SH-SY5Y (cell line): ENCODE data around the gene GAB2.

Experiments
- GATA2 ChIP-seq: IDR thresholded peaks from 2 replicates; pipeline ENCODE4 v1.6.1; 2011; ENCODE audit warnings: mild to moderate bottlenecking, low read depth, low read length
- GATA3 ChIP-seq: IDR thresholded peaks from 2 replicates; pipeline ENCODE4 v1.6.1; 2011; ENCODE audit warnings: low read depth, mild to moderate bottlenecking, low read length, moderate library complexity

Gene GAB2

GRCh38 chr11:78262238-78262637 is 155.4 kb downstream of the GAB2 start:
- TF ChIP-seq GATA3: no peak
- no peak for TF ChIP-seq GATA2

- TF ChIP-seq GATA2: 0 out of 2 replicates have a peak, but pooled peaks have one; percentile 27
- TF ChIP-seq GATA3: no peak
Measured at GRCh38 chr11:78261828-78262227, 155.8 kb downstream of the GAB2 start.

GRCh38 chr11:78261367-78261766 is 156.3 kb downstream of the GAB2 start:
- TF ChIP-seq GATA2: no peak

DNA sequence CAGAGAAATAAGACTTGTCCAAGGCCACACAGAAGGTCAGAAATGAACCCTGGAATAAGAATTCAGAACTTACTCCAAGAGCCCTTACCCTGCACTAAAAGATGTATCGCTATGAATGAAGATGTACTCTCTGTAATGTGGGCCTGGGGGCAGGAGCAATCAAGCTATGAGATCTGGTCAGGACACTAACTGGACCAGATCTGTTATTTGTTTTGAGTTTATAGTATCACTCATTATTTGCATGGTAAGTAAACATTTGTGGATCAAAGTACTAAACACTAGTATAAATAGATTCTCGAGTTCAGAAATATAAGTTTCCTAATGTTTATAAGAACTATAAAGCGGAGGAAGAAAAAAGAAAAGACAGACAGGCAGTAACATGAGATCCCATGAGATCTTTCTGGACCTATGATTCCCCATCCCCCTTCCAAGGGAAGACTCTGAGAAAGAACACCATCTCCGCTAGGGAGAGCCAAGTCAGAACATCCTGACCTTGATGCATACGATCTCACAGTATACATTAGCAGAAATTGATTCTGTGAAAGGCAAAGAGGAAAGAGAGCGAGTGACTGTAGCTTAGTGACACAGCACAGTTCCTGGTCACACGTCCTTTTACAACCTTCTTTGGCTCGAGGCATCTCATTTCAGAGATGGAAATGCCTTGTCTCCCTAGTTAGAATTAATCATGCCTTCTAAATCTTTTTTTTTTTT is 157.7 kb downstream of the GAB2 start:
- no peak for TF ChIP-seq GATA3
- TF ChIP-seq GATA2: no peak

GRCh38 chr11:78257654-78258053 is 160.0 kb downstream of the GAB2 start:
- TF ChIP-seq GATA2: no peak
- no peak for TF ChIP-seq GATA3

- TF ChIP-seq GATA2 (no peak), GATA3 (no peak)
Measured at GRCh38 chr11:78256962-78257361, 160.7 kb downstream of the GAB2 start.

- TF ChIP-seq GATA2 (no peak), GATA3 (no peak)
Measured at GRCh38 chr11:78255919-78256318, 161.7 kb downstream of the GAB2 start.

DNA sequence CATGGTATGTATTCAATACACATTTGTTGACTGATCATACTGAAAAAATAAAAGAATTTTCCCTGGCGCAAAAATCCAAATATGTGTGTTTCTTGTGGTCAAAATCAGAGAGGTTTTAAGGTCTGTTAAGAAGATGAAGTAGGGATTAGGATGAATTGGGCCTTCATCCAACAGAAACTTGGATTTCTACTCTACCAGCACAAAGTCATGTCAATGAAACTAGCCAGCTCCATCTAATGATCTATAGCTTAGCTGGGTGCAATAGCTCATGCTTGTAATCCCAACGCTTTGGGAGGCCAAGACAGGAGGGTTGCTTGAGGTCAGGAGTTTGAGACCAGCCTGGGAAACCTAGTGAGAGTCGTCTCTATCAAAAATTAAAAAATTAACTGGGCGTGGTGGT is 163.4 kb downstream of the GAB2 start:
- TF ChIP-seq GATA2 (no peak), GATA3 (no peak)

- TF ChIP-seq GATA2 (no peak), GATA3 (no peak)
Measured at GRCh38 chr11:78253797-78254196, 163.8 kb downstream of the GAB2 start.

GRCh38 chr11:78251083-78251775 is 166.4 kb downstream of the GAB2 start:
- no peak for TF ChIP-seq GATA2
- TF ChIP-seq GATA3: no peak

DNA sequence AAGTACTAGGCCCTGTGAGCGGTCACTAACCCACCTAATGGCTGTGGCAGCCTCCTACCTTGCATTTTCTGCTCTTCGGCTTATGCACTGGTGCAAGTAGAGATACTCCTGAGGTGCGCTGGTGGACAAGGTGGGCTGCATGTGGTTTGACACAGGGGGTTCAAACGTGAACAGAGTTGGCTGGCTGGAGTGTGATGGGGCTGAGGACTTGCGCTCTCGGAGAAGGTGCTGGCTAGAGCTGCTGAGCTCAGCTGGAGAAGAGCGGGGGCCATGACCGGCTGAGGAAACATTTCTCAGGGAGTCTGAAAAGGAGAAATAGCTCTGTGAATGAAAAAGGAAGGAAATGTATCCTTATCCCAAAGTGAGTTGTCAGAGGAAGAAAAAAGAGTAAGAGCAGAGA is 167.5 kb downstream of the GAB2 start:
- TF ChIP-seq GATA3 (no peak), GATA2 (no peak)

DNA sequence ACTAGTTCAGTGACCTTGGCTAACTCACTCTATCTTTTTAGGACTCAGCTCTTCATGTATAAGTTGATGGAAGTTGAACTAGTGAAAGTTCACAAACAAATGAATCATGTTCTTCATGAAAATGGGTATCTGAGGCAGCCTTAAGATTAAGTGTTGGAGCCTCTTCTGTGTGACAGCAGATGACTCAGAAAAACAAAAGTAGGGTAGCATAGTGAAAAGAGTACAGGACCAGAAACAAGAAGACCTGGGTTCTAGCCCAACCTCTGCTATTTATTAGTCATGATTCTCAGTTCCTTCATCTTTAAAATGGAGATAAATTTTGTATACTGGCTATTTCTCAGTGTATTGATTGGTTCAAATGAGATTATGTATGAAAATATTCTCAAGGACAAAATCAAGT is 168.7 kb downstream of the GAB2 start:
- no peak for TF ChIP-seq GATA3
- no peak for TF ChIP-seq GATA2

DNA sequence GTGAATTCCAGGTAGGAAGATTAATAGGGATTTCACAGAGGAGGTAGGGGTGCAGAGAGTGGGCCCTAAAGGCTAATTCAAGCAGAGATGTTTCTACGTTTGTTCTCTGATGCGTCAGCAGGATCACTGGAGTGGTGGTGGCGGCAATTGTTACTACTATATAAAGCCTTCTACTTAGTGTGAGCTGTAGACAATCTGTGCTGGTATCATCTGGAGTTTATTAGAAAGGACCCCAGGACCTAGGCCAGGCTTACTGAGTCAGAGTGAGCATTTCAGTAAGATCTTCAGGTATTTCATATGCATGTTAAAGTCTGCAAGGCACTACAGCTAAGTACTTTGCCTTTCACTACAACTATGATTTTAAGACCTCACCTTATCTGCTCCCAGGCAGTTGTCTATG is 169.4 kb downstream of the GAB2 start:
- no peak for TF ChIP-seq GATA2
- TF ChIP-seq GATA3: no peak

- TF ChIP-seq GATA2 (peak; percentile 76), GATA3 (peak; percentile 89)
Measured at GRCh38 chr11:78244546-78245255, 172.9 kb downstream of the GAB2 start.

DNA sequence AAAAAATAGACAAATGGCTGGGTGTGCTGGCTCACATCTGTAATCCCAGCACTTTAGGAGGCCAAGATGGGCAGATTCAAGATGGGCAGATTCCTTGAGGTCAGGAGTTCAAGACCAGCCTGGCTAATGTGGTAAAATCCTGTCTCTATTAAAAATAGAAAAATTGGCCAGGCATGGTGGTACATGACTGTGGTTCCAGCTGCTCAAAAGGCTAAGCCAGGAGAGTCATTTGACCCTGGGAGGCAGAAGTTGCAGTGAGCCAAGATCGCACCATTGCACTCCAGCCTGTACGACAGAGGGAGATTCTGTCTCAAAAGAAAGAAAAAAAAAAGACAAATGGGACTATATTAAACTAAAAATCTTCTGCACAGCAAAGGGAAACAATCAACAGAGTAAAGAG is 173.5 kb downstream of the GAB2 start:
- no peak for TF ChIP-seq GATA3
- TF ChIP-seq GATA2: no peak

GRCh38 chr11:78241475-78241874 is 176.1 kb downstream of the GAB2 start:
- TF ChIP-seq GATA3 (no peak), GATA2 (no peak)
